ENCODE data around the gene PILRA. TPM values are rescaled to one million over a fixed set of nuclear protein-coding genes. Genes with fewer than 3 reads are reported as not detected.
A peak's percentile ranks its signal among the peaks of the same experiment; 100 is the strongest.

PILRA gene
- total and polyA plus RNA-seq, 2 experiments from 2014 or later = 0.38 to 5.3 TPM

DNA sequence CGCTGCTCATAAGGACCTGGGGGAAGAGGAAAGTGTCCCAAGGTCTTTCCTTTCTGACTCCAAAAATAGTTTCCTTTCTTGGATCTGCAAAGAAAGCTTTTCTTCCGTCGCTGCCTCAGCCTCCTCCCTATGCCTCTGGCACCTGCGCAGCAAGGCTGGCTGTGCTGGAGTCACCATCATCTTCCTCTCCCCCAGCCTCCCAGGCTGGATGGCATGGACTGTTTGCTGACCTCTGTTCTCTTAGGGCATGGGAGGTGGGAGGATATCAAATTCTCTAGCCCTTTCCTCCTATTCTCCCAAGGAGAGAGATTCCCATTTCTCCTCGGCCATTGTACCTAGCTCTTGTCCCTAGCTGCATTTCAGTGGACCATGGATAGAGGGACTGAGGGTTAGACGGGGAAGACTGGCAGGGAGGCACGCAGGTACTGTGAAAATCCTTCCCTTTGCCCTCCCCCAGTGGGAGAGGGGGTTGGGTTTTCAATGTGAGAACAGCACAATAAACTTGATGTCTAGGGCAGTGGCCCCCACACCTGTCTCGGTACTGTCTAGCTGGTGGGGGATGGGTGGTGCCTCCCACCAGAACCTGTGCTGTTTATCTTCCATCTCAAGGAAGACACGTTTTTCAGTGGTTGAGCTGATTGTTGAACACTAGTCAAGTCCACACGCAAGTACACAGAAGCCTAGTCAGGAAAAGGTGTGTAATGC, 60.5 kb downstream of the PILRA start:
- Mint-ChIP-seq H3K27ac (peak overlapping the region; percentile 61; the same call in 1 of the 2 replicates), H3K36me3 (ENCODE audit: low read depth) (peaks cover 56% of the 10 kb centered on the region), H3K4me3 (peak overlapping the region; percentile 86), H3K9me3 (peaks cover 7% of the 10 kb centered on the region), H3K4me1 (peaks cover 48% of the 10 kb centered on the region), H3K27me3 (ENCODE audit: insufficient read depth, low read depth, poor library complexity) (peaks cover 33% of the 10 kb centered on the region)
- no peak for DNase-seq (ENCODE audit: low spot score)
- Histone ChIP-seq H3K4me1 (ENCODE audit: insufficient read depth) (peaks cover 29% of the 10 kb centered on the region; the same call in 1 of the 2 replicates), H3K27ac (ENCODE audit: low read depth) (peak overlapping the region; percentile 83), H3K27me3 (ENCODE audit: insufficient read depth) (no peaks in the 10 kb centered on the region), H2AFZ (no peak overlapping the region), H3K4me3 (no peak overlapping the region), H3K36me3 (ENCODE audit: insufficient read depth) (peaks cover 9% of the 10 kb centered on the region; the same call in 1 of the 2 replicates), H3K4me2 (no peak overlapping the region), H4K20me1 (replicated peaks; ENCODE audit: insufficient read depth) (peaks cover 3% of the 10 kb centered on the region; the same call in 1 of the 2 replicates), H3K79me2 (replicated peaks; ENCODE audit: insufficient read depth) (peaks cover 44% of the 10 kb centered on the region), H3K9me2 (ENCODE audit: insufficient read depth) (no peaks in the 10 kb centered on the region), H3F3A (replicated peaks; ENCODE audit: low read depth) (peaks cover 39% of the 10 kb centered on the region)
- no peak for ATAC-seq
- TF ChIP-seq ZNF331 (CRISPR knock-in tag; IDR thresholded peaks at IDR 0.05; ENCODE audit: low read depth) (no peak), NANOG (IDR thresholded peaks at IDR 0.05; ENCODE audit: borderline replicate concordance) (no peak), EZH2 (IDR thresholded peaks at IDR 0.05; ENCODE audit: low read depth, unreplicated experiment) (no peak), POLR2AphosphoS5 (IDR thresholded peaks at IDR 0.05; ENCODE audit: low read depth) (no peak; the same call in none of the 2 replicates), ZNF114 (CRISPR knock-in tag; IDR thresholded peaks at IDR 0.05) (no peak), CREB1 (CRISPR knock-in tag; IDR thresholded peaks at IDR 0.05; ENCODE audit: low read depth) (no peak), JUNB (IDR thresholded peaks at IDR 0.05; ENCODE audit: unreplicated experiment) (no peak), EZH2phosphoT487 (IDR thresholded peaks at IDR 0.05; ENCODE audit: unreplicated experiment) (no peak), STAT1 (IDR thresholded peaks at IDR 0.05; ENCODE audit: unreplicated experiment) (no peak)
- TF ChIP-seq, protein P1, sequence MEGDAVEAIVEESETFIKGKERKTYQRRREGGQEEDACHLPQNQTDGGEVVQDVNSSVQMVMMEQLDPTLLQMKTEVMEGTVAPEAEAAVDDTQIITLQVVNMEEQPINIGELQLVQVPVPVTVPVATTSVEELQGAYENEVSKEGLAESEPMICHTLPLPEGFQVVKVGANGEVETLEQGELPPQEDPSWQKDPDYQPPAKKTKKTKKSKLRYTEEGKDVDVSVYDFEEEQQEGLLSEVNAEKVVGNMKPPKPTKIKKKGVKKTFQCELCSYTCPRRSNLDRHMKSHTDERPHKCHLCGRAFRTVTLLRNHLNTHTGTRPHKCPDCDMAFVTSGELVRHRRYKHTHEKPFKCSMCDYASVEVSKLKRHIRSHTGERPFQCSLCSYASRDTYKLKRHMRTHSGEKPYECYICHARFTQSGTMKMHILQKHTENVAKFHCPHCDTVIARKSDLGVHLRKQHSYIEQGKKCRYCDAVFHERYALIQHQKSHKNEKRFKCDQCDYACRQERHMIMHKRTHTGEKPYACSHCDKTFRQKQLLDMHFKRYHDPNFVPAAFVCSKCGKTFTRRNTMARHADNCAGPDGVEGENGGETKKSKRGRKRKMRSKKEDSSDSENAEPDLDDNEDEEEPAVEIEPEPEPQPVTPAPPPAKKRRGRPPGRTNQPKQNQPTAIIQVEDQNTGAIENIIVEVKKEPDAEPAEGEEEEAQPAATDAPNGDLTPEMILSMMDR (conservative IDR thresholded peaks at IDR 0.05; ENCODE audit: low read depth in 2 of 2) = no peak
- TF ChIP-seq, protein P2, sequence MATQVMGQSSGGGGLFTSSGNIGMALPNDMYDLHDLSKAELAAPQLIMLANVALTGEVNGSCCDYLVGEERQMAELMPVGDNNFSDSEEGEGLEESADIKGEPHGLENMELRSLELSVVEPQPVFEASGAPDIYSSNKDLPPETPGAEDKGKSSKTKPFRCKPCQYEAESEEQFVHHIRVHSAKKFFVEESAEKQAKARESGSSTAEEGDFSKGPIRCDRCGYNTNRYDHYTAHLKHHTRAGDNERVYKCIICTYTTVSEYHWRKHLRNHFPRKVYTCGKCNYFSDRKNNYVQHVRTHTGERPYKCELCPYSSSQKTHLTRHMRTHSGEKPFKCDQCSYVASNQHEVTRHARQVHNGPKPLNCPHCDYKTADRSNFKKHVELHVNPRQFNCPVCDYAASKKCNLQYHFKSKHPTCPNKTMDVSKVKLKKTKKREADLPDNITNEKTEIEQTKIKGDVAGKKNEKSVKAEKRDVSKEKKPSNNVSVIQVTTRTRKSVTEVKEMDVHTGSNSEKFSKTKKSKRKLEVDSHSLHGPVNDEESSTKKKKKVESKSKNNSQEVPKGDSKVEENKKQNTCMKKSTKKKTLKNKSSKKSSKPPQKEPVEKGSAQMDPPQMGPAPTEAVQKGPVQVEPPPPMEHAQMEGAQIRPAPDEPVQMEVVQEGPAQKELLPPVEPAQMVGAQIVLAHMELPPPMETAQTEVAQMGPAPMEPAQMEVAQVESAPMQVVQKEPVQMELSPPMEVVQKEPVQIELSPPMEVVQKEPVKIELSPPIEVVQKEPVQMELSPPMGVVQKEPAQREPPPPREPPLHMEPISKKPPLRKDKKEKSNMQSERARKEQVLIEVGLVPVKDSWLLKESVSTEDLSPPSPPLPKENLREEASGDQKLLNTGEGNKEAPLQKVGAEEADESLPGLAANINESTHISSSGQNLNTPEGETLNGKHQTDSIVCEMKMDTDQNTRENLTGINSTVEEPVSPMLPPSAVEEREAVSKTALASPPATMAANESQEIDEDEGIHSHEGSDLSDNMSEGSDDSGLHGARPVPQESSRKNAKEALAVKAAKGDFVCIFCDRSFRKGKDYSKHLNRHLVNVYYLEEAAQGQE (IDR thresholded peaks at IDR 0.05; ENCODE audit: unreplicated experiment) = no peak
- TF ChIP-seq, protein P3, sequence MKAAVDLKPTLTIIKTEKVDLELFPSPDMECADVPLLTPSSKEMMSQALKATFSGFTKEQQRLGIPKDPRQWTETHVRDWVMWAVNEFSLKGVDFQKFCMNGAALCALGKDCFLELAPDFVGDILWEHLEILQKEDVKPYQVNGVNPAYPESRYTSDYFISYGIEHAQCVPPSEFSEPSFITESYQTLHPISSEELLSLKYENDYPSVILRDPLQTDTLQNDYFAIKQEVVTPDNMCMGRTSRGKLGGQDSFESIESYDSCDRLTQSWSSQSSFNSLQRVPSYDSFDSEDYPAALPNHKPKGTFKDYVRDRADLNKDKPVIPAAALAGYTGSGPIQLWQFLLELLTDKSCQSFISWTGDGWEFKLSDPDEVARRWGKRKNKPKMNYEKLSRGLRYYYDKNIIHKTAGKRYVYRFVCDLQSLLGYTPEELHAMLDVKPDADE (IDR thresholded peaks at IDR 0.05) = no peak
- TF ChIP-seq, protein P4, sequence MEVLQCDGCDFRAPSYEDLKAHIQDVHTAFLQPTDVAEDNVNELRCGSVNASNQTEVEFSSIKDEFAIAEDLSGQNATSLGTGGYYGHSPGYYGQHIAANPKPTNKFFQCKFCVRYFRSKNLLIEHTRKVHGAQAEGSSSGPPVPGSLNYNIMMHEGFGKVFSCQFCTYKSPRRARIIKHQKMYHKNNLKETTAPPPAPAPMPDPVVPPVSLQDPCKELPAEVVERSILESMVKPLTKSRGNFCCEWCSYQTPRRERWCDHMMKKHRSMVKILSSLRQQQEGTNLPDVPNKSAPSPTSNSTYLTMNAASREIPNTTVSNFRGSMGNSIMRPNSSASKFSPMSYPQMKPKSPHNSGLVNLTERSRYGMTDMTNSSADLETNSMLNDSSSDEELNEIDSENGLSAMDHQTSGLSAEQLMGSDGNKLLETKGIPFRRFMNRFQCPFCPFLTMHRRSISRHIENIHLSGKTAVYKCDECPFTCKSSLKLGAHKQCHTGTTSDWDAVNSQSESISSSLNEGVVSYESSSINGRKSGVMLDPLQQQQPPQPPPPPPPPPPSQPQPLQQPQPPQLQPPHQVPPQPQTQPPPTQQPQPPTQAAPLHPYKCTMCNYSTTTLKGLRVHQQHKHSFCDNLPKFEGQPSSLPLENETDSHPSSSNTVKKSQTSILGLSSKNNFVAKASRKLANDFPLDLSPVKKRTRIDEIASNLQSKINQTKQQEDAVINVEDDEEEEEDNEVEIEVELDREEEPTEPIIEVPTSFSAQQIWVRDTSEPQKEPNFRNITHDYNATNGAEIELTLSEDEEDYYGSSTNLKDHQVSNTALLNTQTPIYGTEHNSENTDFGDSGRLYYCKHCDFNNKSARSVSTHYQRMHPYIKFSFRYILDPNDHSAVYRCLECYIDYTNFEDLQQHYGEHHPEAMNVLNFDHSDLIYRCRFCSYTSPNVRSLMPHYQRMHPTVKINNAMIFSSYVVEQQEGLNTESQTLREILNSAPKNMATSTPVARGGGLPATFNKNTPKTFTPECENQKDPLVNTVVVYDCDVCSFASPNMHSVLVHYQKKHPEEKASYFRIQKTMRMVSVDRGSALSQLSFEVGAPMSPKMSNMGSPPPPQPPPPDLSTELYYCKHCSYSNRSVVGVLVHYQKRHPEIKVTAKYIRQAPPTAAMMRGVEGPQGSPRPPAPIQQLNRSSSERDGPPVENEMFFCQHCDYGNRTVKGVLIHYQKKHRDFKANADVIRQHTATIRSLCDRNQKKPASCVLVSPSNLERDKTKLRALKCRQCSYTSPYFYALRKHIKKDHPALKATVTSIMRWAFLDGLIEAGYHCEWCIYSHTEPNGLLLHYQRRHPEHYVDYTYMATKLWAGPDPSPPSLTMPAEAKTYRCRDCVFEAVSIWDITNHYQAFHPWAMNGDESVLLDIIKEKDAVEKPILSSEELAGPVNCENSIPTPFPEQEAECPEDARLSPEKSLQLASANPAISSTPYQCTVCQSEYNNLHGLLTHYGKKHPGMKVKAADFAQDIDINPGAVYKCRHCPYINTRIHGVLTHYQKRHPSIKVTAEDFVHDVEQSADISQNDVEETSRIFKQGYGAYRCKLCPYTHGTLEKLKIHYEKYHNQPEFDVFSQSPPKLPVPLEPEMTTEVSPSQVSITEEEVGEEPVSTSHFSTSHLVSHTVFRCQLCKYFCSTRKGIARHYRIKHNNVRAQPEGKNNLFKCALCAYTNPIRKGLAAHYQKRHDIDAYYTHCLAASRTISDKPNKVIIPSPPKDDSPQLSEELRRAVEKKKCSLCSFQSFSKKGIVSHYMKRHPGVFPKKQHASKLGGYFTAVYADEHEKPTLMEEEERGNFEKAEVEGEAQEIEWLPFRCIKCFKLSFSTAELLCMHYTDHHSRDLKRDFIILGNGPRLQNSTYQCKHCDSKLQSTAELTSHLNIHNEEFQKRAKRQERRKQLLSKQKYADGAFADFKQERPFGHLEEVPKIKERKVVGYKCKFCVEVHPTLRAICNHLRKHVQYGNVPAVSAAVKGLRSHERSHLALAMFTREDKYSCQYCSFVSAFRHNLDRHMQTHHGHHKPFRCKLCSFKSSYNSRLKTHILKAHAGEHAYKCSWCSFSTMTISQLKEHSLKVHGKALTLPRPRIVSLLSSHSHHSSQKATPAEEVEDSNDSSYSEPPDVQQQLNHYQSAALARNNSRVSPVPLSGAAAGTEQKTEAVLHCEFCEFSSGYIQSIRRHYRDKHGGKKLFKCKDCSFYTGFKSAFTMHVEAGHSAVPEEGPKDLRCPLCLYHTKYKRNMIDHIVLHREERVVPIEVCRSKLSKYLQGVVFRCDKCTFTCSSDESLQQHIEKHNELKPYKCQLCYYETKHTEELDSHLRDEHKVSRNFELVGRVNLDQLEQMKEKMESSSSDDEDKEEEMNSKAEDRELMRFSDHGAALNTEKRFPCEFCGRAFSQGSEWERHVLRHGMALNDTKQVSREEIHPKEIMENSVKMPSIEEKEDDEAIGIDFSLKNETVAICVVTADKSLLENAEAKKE (CRISPR knock-in tag; IDR thresholded peaks at IDR 0.05) = no peak
